Hematopoietic multipotent progenitor cell treated with erythropoietin and hydrocortisone succinate and interleukin-3 and kit ligand, for 8 days (in vitro differentiated cells): ENCODE measurements around the gene TIAM2.

Experiments
- DNase-seq: peaks from one replicate; pipeline ENCODE4 v3.0.0-alpha.2; 2015

TIAM2 gene

DNA sequence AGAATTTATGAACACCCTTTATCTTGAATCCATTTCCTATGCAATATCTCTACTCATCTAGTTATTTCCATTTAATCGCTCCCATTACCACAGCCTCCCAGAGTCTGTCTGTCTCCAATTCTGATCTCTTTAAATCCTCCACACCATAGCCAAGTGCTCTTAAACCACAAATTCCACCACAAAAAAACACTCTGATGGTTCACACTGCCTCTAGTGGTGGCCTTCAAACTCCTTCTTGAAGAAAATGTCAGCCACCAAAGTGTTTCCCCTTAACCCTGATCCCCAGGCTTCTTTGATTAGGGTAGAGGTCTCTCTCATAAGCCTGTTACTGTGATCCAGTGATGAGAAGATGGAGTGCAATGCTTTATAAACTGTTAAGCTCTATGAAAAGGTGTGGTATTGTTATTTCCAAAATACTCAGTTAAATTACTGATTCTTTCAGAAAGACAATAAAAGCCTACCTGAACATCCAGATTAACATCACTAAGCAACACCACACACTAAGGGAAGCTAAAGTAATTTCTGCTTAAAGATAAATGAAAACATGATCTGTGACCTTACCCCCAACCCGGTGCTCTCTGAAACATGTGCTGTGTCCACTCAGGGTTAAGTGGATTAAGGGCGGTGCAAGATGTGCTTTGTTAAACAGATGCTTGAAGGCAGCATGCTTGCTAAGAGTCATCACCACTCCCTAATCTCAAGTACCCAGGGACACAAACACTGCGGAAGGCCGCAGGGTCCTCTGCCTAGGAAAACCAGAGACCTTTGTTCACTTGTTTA is 273.2 kb downstream of the TIAM2 start:
- peak; percentile 63 for DNase-seq

DNA sequence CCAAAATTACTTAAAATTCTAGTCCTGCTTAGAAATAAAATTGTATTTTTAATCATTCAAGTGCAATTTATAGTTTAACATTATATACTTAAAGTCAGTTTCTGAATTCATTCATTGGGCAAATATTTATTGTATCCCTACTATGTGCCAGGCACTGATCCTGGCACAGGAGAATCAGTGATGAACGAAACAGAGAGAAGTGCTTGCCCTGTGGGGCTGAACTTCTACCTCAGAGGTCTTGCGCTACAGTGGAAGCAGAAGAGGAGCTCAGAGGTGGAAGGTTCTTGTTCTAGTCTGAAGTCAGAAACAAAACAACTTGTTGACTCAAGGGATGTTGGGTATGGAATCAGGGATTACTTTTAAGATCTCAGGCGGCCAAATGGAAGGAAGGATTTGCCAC is 274.6 kb downstream of the TIAM2 start:
- DNase-seq, result no peak

DNA sequence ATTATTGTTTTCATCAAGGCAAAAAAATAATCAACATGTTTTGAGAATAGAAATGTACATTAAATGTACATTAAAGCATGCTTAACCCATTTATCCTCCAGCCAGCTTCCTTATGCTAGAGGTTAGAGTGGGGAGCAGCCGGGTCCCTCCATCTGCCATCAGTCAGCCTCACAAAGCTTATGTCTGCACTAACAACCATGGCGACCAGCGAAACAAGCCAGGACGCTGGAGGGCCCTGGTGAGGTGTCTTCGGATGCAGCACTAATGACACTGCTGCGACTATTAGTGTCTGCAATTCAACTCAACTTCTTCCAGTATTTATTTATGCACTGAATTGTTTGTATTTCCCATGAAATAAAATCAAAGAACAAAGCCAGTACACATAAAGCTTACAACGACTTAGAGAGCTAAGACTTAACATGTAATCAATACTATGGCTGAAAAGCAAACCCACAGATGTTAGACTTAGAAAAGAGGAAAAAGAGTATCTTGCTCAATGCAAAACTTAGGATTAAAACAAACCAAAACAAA is 275.5 kb downstream of the TIAM2 start:
- no peak for DNase-seq

DNA sequence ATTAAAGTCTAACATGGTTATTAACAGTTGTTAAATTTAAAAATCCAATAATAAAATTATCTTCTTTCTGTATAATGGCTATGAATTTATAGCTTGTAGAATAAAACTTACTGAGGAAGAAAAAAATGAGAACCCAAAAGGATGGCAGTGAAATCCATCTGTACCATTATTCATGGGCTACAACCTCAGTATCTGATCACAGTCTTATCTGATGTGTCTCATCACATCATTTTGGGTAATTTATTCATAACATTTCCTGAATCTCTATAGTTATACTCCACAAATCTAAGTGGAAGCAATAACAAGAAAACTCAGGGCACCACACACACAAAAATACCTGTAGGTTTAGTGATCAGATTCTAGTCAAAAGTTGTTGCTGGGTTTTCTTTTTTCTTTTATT is 276.0 kb downstream of the TIAM2 start:
- DNase-seq, result no peak

DNA sequence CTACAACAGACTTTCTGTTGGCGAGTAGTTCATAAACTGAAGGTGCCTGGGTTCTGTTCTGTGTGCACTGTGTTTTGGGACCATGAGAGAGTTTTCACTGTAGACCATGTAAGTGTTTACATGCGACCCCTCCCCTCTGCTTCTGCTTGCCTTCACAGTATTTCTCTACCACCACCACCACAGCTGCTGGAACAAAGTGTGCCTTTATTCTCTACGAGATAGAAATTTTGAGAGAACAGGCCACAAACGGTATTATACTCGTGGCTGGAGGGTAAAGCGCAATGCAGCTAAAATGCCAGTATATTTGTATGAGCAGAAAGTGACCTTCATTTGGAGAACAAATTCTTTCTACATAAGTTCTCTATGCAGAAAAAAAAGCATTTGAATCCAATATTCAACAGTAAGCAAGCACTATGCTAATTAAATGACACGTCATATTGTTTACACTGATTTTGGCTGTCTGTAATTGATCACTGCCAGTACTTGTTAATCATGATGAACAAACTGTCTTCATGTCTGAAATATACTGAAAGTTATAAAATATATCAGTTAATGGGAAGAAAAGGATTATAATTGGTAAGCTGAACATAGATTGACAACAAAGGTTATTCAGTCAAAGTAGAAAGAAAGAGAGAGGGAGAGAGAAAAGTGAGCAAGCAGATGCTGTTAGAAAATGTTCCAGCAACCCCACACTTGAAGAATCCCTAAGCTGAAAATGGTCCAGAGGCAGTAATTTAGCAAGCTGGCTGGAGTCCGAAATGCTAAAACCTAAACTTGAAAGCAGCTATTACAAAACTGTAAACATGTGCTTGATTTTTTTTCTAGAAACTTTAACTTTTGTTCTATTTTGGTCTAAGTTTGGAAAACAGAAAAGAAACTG is 277.5 kb downstream of the TIAM2 start:
- DNase-seq, result no peak

DNA sequence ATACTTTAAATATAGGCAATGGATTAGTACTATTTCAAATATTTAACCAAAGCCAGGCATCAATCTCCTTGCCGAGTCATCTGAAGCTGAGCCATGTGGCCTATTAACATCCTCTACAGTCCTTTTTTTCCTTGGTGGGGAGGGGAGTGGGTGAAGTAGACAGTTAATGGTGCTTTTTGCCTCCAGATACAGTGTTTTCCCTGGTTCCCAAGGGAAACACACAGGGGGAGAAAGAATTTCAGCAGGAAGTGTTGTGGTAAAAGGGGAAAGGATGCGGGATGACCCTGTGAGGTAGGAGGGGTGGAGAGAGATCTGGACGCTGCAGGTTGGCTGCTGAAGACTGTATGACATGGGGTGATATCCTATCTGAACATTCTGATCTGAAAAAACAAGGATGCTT is 278.3 kb downstream of the TIAM2 start:
- DNase-seq, result no peak

DNA sequence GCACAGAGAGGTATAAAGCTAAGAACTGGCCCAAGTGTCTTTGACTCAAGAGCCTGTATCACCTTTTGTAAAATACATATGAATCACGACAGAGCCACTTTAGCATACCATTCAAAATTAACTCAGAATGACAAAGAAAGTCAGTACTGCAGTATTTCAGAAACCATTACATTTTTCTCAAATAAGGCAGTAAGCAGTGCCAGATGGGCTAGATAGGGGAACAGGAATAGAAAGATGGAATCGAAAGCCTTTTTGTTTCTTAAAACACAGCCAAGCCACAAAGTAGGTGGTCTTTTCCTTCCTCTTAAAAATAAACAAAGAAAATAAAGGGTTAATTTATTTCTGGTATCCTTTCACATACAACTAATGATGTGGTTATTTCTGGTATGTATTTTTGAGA is 279.0 kb downstream of the TIAM2 start:
- no peak for DNase-seq

DNA sequence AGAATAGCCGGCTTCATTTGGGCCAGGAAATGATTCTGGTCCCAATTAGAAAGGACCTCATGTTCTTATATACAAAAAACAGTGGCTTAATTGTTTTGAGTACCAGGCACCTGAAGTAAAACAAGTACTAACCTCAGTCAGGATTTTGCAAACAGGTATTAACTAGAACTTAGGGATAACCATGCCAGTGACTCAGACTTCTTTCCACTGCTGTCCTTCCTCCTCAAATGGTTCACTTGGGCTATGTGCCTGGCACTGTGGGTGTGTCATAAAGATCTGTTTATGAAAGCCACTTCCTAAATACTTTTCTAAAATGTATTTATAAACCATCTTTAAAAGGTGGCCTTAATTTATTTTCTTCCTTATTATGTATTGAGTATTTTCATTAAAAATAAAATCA is 279.4 kb downstream of the TIAM2 start:
- DNase-seq, result no peak

DNA sequence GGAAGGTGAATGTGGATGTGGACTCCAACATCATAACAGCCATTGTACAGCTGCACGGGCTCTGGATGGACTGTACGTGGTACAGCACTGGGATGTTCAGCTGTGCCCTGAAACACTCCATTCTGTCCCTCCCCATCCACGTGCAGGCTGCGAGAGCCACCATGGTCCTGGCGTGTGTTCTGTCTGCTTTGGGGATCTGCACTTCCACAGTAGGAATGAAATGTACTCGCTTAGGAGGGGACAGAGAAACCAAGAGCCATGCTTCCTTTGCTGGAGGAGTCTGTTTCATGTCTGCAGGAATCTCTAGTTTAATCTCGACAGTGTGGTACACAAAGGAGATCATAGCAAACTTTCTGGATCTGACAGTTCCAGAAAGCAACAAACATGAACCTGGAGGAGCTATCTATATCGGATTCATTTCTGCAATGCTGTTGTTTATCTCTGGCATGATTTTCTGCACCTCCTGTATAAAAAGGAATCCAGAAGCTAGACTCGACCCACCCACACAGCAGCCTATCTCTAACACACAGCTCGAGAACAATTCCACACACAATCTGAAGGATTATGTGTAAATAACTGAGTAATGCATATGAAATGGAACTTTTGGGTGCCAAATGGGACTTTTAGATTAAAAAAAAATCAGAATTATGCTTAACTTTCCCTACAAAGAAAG is 280.8 kb downstream of the TIAM2 start:
- DNase-seq, result no peak

DNA sequence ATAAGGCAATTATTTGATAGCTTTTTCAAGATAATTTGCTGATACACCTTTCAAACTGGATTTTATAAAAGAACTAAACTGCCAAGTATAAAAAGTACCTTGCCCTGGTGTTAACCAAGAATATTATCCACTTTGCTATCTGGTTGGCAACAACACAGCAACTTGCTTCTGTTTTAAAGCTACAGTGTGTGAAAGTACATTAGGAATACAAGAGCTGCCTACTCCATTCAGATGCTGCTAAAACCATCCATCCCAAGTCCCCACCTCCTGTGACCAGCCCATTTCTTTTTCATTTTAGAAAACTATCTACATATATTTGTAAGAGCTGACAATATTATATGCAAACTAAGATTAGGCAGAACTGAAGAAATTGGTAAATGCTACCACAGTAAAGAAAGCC is 281.5 kb downstream of the TIAM2 start:
- no peak for DNase-seq

DNA sequence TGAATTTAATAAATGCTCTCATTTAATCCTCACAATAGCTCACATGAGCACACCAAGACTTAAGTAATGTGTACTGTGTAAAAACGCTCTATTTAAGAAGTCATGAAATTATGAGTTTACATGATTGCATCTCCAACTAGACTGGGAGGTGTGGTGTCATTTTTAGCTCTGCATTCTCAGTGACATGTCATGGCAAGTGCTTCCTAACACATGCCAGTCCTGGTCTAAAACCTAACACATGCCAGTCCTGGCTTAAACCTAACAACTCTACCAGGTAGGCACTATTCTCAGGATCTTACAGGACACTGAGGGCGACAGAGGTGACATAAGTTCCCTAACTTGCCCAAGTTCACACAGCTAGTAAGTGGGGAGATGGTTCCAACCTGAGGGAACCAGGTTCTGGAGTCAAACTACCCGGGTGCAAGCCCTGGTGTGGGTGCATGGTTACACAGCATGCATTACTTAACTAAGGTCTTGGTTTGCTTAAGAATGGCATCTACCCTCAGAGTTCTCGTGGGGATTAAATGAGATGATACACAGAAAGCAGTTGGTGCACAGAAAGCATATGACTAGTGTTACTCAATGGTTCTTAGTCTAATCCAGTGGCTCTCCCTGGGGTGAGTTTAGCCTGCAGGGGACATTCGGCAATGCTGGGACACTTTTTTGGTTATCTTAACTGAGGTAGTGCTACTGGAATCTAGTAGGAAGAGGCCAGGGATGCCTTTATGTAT is 283.4 kb downstream of the TIAM2 start:
- no peak for DNase-seq

DNA sequence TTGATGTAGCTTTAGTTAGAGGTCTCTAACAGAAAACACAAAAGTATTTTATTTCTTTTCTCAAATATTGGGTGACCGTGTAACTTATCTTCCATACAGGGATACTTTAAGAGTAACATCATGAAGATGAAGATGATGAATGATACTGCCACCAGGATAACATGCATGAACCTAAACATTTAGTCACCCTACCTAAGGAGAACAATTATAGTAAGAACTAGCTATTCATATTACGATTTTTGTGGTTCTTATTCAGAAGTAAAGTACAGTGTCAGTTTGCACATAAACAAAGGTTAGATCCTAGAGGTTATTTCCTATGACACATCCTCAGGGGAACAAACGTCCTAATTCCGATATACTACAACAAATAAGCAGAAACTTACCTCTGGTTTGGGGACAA is 289.7 kb downstream of the TIAM2 start:
- DNase-seq, result no peak

DNA sequence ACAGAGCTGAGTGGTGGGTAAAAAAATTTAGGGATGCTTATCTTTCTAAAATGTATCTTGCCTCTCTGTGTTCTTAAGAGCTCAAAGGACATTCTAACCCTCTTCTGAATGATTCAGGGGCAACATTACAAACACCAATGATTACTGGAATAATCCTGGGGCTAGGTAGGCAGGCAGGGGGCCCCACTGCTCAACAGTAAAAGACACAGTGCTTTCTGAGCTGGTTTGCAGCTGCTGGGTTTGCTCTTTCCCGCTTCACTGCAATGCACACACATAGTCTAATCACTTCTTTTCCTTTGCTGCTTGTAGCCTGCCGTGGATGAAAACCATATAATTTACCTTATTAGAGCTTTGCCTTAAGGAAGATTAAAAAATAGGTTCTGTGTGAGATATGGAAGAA is 292.6 kb downstream of the TIAM2 start:
- DNase-seq, result no peak

DNA sequence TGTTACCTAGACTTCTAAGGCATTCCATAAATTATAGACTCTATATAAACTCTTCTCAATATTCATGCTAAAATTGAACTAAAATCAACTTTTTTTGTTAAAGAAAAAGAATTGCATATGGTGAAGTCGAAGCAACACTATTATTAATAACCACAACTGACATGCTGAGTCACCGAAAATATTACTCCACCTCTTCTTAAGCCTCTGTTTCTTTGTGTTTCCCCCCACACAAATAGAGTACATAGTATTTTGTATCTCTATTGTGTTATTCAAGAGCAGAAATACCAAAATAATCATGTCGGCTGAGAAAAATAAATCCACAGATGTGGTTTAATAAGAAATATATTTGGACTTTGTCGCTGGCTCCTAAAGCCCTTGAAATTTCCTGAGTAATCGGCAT is 295.4 kb downstream of the TIAM2 start:
- no peak for DNase-seq

DNA sequence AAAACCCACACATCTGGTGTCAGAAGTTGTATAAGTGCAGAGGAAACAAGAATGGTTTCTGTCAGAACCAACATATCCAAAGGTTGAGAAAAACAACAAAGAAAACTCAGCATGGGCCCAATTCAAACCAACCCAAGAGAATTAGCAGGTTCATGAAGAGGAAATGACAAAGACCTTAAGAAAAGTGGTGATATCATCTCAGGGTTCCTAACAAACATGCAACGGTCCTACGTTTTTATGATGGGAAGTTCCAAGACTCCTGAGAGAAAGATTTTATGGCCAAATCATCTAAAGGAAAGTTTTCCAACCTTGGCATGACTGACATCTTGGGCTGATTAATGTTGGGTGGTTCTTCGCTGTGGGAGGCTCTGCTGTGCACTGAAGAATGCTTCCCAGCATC is 296.2 kb downstream of the TIAM2 start:
- DNase-seq, result no peak

DNA sequence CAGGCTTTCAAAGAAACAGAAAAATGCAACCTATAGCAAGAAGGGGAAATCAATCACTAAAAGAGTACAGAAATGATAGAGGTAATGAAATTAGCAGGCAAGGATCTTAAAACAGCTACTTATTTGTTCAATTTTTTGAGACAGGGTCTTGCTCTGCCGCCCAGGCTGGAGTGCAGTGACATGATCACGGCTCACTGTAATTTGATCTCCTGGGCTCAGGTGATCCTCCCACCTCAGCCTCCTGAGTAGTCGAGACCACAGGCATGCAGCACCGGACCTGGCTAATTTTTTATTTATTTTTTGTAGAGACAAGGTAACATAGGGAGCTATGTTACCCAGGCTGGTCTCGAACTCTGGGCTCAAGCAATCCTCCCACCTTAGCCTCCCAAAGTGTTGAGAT is 297.6 kb downstream of the TIAM2 start:
- no peak for DNase-seq

DNA sequence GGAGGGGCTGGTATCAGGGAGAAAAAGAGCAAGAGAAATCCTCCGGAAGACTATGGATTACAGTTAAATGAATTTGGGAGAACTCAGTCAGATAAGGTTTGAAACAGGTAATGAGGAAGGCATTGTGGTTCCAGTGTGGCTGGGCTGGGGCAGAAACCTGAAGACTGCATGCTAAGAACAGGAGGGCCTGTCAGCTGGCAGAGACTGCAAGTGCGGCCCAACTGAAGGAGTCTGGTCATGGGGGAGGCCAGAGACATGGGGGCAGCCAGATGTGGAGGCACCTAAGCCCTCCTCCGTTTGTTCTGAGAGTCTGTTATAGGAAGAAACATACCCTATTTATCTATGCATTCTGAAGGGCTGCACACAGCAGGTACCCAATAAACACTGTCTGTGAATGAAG is 302.6 kb downstream of the TIAM2 start:
- no peak for DNase-seq

DNA sequence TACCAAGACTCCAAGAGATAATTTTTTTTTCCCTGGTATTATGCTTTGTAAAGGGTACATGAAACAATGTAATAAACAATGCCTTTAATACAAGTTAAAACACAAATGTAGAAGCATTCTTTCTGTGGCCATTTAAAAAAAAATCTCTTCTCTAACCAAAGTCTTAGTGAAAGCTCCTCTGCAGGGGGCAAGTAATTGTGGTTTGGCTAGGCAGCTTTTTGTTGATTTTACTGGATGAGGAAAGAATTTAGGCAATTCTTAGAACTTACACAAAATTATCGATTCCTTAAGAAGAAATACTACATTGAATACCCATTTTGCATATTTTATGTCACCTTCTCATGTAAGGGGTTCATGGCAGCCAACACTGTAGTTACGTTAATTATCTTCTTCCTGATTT is 306.8 kb downstream of the TIAM2 start:
- DNase-seq, result no peak

DNA sequence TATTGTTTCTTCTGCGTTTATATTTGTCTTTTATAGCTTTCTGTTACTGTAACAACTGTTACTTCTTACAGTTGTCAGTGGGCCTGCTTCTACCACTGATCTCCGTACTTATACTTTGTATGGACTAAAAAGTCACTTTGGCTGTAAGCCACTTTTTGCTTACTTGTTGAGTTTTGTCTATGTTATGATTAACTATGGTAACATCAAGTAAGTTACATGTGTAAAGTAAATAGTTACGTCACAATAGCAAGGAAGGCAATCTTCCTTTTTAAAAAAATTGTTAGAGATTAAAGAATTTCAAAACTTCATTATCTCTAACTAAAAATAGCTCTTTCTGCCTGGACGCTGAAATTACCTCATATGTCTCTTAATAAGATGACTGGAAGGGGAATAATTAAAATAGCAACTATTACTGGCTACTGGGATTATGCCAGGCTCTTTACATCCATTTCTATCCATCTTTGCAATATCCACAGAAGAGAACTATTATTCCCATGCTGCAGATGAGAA is 308.3 kb downstream of the TIAM2 start:
- no peak for DNase-seq

DNA sequence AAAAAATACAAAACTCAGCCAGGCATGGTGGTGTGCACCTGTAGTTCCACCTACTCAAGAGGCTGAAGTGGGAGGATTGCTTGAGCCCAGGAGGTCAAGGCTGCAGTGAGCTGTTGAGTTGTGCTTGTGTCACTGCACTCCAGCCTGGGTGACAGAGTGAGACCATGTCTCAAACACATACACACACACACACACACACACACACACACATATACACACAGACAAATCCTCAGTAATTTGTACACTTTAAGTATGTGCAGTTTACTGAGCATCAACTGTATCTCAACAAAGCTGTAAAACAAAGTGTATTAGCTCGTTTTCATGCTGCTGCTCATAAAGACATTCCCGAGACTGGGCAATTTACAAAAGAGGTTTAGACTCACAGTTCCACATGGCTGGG is 311.8 kb downstream of the TIAM2 start:
- no peak for DNase-seq
